VCaP (cell line): ENCODE data around the gene ETS2.

Source experiments
- H3K27ac ChIP-seq: fragments of 450-650 bp; 2 replicates; pipeline ENCODE4 v1.5.1; 2017
- CTCF ChIP-seq: fragments of 450-650 bp; conservative IDR thresholded peaks from 2 replicates; pipeline ENCODE4 v1.5.1; 2017; ENCODE audit warnings: mild to moderate bottlenecking, moderate library complexity

ETS2 gene

GRCh38 chr21:38816400-38816977, 10.8 kb downstream of the ETS2 start:
- no peak overlapping the region for H3K27ac ChIP-seq
- no peak for TF ChIP-seq CTCF

- no peak for TF ChIP-seq CTCF
- H3K27ac ChIP-seq = no peak overlapping the region
Observed at GRCh38 chr21:38817371-38818324, 11.9 kb downstream of the ETS2 start.

GRCh38 chr21:38818325-38818723, 12.6 kb downstream of the ETS2 start:
- no peak overlapping the region for H3K27ac ChIP-seq
- TF ChIP-seq CTCF = no peak

- H3K27ac ChIP-seq = no peak overlapping the region
Observed at GRCh38 chr21:38819051-38819718, 13.5 kb downstream of the ETS2 start.

GRCh38 chr21:38819719-38820159, 14.0 kb downstream of the ETS2 start:
- no peak for TF ChIP-seq CTCF
- H3K27ac ChIP-seq = no peak overlapping the region

More at GRCh38 chr21:38819051-38819718, 13.5 kb downstream of the ETS2 start:
- TF ChIP-seq CTCF = no peak

GRCh38 chr21:38820471-38821239, 14.9 kb downstream of the ETS2 start:
- TF ChIP-seq CTCF = no peak
- H3K27ac ChIP-seq = no peak overlapping the region

- no peak for TF ChIP-seq CTCF
- H3K27ac ChIP-seq = no peak overlapping the region
Observed at GRCh38 chr21:38821248-38821647, 15.5 kb downstream of the ETS2 start.
